ENCODE measurements around the gene PC. TPM values are rescaled to one million over a fixed set of nuclear protein-coding genes. Genes with fewer than 3 reads are reported as not detected.

The PC gene
- total RNA-seq, 1 experiment from 2014 or later = 54.4 TPM

Other genes starting within 250 kb of the PC start
- gene SPTBN2, start 229.2 kb downstream of the PC start, total RNA-seq (2014; rRNA removed; shearing (Covaris generic)) = under 0.01 and 0.68 TPM in 2 replicates
- gene RCE1, start 114.9 kb downstream of the PC start, total RNA-seq (2014; rRNA removed; shearing (Covaris generic)) = 23.2 and 26.1 TPM in 2 replicates
- 10.6 and 19.7 TPM in 2 replicates for gene LRFN4, start 101.3 kb downstream of the PC start, total RNA-seq (2014; rRNA removed; shearing (Covaris generic))
- gene C11orf86, start 16.9 kb upstream of the PC start, total RNA-seq (2014; rRNA removed; shearing (Covaris generic)) = not detected in 2 replicates
- gene SYT12, start 64.8 kb upstream of the PC start, total RNA-seq (2014; rRNA removed; shearing (Covaris generic)) = under 0.01 and 0.60 TPM in 2 replicates
- 3.1 and 3.9 TPM in 2 replicates for gene RHOD, start 98.5 kb upstream of the PC start, total RNA-seq (2014; rRNA removed; shearing (Covaris generic))
- gene KDM2A, start 160.9 kb upstream of the PC start, total RNA-seq (2014; rRNA removed; shearing (Covaris generic)) = 20.4 and 21.7 TPM in 2 replicates